ENCODE measurements around the gene AKR1B15.
"Not testable (repeated sequence)": the region's sequence is repeated elsewhere in the genome, so short reads cannot be mapped to it uniquely, and the experiment has no call there.

AKR1B15 gene

GRCh38 chr7:134548877-134549276, at the start of gene AKR1B15:
Gene AKR1B15 (plus strand): TSS chr7:134549110. CDS start chr7:134564620, 15,510 bp downstream.
- no peak for DNase-seq (ENCODE audit: low read depth, low spot score)

- DNase-seq (ENCODE audit: low read depth, low spot score), result no peak
Measured at GRCh38 chr7:134500406-134500805, 48.5 kb upstream of the AKR1B15 start.

GRCh38 chr7:134500982-134501381, 47.9 kb upstream of the AKR1B15 start:
- DNase-seq (ENCODE audit: low read depth, low spot score), result no peak

GRCh38 chr7:134502463-134503371, 46.2 kb upstream of the AKR1B15 start:
- no peak for DNase-seq (ENCODE audit: low read depth, low spot score)

- no peak for DNase-seq (ENCODE audit: low read depth, low spot score)
Measured at GRCh38 chr7:134504660-134505164, 44.2 kb upstream of the AKR1B15 start.

- no peak for DNase-seq (ENCODE audit: low read depth, low spot score)
Measured at GRCh38 chr7:134505856-134506255, 43.1 kb upstream of the AKR1B15 start.

GRCh38 chr7:134509010-134509409, 39.9 kb upstream of the AKR1B15 start:
- no peak for DNase-seq (ENCODE audit: low read depth, low spot score)

GRCh38 chr7:134510646-134511045, 38.3 kb upstream of the AKR1B15 start:
- no peak for DNase-seq (ENCODE audit: low read depth, low spot score)

- no peak for DNase-seq (ENCODE audit: low read depth, low spot score)
Measured at GRCh38 chr7:134512271-134512670, 36.6 kb upstream of the AKR1B15 start.

GRCh38 chr7:134513169-134513752, 35.6 kb upstream of the AKR1B15 start:
- peak; percentile 15 for DNase-seq (ENCODE audit: low read depth, low spot score)

GRCh38 chr7:134514106-134514505, 34.8 kb upstream of the AKR1B15 start:
- DNase-seq (ENCODE audit: low read depth, low spot score), result no peak

GRCh38 chr7:134514663-134515062, 34.2 kb upstream of the AKR1B15 start:
- DNase-seq (ENCODE audit: low read depth, low spot score), result peak; percentile 52

- DNase-seq (ENCODE audit: low read depth, low spot score), result peak; percentile 44
Measured at GRCh38 chr7:134515569-134516468, 33.1 kb upstream of the AKR1B15 start.

GRCh38 chr7:134520130-134520529, 28.8 kb upstream of the AKR1B15 start:
- no peak for DNase-seq (ENCODE audit: low read depth, low spot score)

- DNase-seq (ENCODE audit: low read depth, low spot score), result no peak
Measured at GRCh38 chr7:134522601-134523000, 26.3 kb upstream of the AKR1B15 start.

- not testable (repeated sequence) for DNase-seq (ENCODE audit: low read depth, low spot score)
Measured at GRCh38 chr7:134525449-134525848, 23.5 kb upstream of the AKR1B15 start.

GRCh38 chr7:134526552-134527248, 22.2 kb upstream of the AKR1B15 start:
- DNase-seq (ENCODE audit: low read depth, low spot score), result not testable (repeated sequence)

- peak; percentile 32 for DNase-seq (ENCODE audit: low read depth, low spot score)
Measured at GRCh38 chr7:134527979-134528371, 20.9 kb upstream of the AKR1B15 start.

GRCh38 chr7:134528749-134529148, 20.2 kb upstream of the AKR1B15 start:
- DNase-seq (ENCODE audit: low read depth, low spot score), result no peak

GRCh38 chr7:134530460-134530859, 18.4 kb upstream of the AKR1B15 start:
- DNase-seq (ENCODE audit: low read depth, low spot score), result no peak

Measured in smooth muscle cell of the brain vasculature (primary cell).